Sigmoid colon (tissue), 4 donors: ENCODE data around the gene SDCBP2.

Experiments used
- POLR2A ChIP-seq, 2 donors: fragments of 450-650 bp; IDR thresholded peaks; one replicate each; pipeline ENCODE4 v1.6.1; 2016; ENCODE audit warnings: antibody characterized with exemption in 2 of 2, mild to moderate bottlenecking in 2 of 2, moderate library complexity in 2 of 2
- POLR2AphosphoS5 ChIP-seq, 4 donors: sonication (generic); formaldehyde crosslinking; IDR thresholded peaks; one replicate each; pipeline ENCODE4 v1.6.1; 2017; ENCODE audit warnings: antibody characterized with exemption in 4 of 4
- TF ChIP-seq, protein P1 (sequence below), 4 experiments: fragments of 450-650 bp in 3 of 4; fragments of 200-600 bp in 1 of 4; IDR thresholded peaks; one replicate each; pipeline ENCODE4 v1.5.1; 2016 to 2019; ENCODE audit warnings: antibody characterized with exemption in 4 of 4, mild to moderate bottlenecking in 3 of 4, moderate library complexity in 2 of 4

DNA sequence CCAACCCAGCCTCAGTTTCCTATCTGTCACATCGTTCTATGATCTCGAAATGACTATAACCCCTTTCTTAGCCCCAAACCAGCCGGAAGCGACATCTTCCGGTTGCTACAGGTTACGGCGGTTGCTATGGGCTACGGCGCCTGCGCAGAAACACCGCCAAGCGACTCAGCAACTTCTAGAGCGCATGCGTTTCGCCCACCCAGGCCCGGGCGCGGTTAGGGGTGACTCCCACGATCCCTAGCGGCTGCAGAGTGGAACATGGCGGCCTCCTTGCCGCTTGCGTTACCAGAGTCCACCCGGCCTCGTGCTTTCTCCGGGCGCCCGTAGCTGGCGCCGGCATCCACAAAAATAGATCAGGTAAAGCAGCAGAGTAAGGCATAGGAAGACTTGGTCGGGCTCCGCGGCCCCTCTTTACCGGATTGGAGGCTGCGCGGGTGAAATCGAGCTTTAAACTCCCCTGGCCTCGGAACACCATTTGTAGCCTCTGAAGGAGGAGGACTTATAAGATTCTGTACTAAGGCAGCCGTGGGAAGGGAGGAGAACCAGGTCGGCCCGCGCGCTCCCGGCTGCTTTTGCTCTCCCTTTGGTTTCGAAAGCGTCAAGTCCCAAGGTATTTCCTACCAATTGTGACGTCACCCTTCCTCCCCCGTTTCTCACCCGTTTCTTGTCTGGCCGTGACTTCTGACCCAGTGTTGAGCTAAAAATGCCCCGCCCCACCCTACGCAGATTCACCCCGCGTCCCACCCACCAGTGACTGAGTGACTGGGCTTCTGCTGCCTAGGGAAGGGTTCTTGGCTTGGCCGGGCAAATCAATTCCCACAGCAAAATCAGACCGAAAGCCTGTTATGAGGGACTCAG lies 3.5 kb downstream of the SDCBP2 start:
- TF ChIP-seq, protein P1, sequence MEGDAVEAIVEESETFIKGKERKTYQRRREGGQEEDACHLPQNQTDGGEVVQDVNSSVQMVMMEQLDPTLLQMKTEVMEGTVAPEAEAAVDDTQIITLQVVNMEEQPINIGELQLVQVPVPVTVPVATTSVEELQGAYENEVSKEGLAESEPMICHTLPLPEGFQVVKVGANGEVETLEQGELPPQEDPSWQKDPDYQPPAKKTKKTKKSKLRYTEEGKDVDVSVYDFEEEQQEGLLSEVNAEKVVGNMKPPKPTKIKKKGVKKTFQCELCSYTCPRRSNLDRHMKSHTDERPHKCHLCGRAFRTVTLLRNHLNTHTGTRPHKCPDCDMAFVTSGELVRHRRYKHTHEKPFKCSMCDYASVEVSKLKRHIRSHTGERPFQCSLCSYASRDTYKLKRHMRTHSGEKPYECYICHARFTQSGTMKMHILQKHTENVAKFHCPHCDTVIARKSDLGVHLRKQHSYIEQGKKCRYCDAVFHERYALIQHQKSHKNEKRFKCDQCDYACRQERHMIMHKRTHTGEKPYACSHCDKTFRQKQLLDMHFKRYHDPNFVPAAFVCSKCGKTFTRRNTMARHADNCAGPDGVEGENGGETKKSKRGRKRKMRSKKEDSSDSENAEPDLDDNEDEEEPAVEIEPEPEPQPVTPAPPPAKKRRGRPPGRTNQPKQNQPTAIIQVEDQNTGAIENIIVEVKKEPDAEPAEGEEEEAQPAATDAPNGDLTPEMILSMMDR (IDR thresholded peaks at IDR 0.05): peak in 3 of 4 experiments; percentile 27 to 43 (median 33)
- peak; percentile 83 to 89 for TF ChIP-seq POLR2A (IDR thresholded peaks at IDR 0.05)
- peak; percentile 89 to 96 (median 94) for TF ChIP-seq POLR2AphosphoS5 (IDR thresholded peaks at IDR 0.05)
